Activated CD4-positive, alpha-beta T cell treated with anti-CD3 and anti-CD28 coated beads for 36 hours (primary cell): ENCODE results near the gene NPIPB4. TPM values are rescaled to one million over a fixed set of nuclear protein-coding genes. Genes with fewer than 3 reads are reported as not detected.
"Not testable (repeated sequence)": the region's sequence is repeated elsewhere in the genome, so short reads cannot be mapped to it uniquely, and the experiment has no call there.

ENCODE experiments used
- ATAC-seq: fragments of 200-7000 bp; cut with Tn5 transposase; one replicate; pipeline ENCODE4 v1.10.0; 2021; ENCODE audit warnings: mild to moderate bottlenecking, moderate library complexity
- CTCF ChIA-PET: fragments of 350-600 bp; sonication (Branson Sonifier 250); formaldehyde crosslinking; loops from one replicate; lab custom pipeline; 2021; ENCODE audit warnings: antibody characterized with exemption; lab: Charles Lee
- POLR2A ChIA-PET: fragments of 350-600 bp; sonication (Branson Sonifier 250); formaldehyde crosslinking; loops from one replicate; lab custom pipeline; 2021; ENCODE audit warnings: antibody characterized with exemption, inconsistent platforms; lab: Charles Lee
- DNase-seq: peaks from one replicate; pipeline ENCODE4 v3.0.0-alpha.2; 2020
- H3K27ac Mint-ChIP-seq: one replicate; pipeline ENCODE4 v1.8.0; 2021; ENCODE audit warnings: mixed read lengths
- H3K27me3 Mint-ChIP-seq: one replicate; pipeline ENCODE4 v1.8.0; 2021; ENCODE audit warnings: mixed read lengths
- H3K36me3 Mint-ChIP-seq: one replicate; pipeline ENCODE4 v1.8.0; 2021; ENCODE audit warnings: low read depth, mixed read lengths
- H3K4me1 Mint-ChIP-seq: one replicate; pipeline ENCODE4 v1.8.0; 2021; ENCODE audit warnings: mixed read lengths
- H3K4me3 Mint-ChIP-seq: one replicate; pipeline ENCODE4 v1.8.0; 2021; ENCODE audit warnings: mild to moderate bottlenecking, moderate library complexity, mixed read lengths
- H3K9me3 Mint-ChIP-seq: one replicate; pipeline ENCODE4 v1.8.0; 2021; ENCODE audit warnings: low read depth, mixed read lengths
- intact Hi-C, 2 experiments: fragments of 100-400 bp; cut with DNase I in 1 of 2; cut with micrococcal nuclease in 1 of 2; formaldehyde crosslinking; loops; one replicate each; pipeline versions ENCODE4 v1.14.2 to v1.15.1; 2022 to 2024; cut with DNase I, micrococcal nuclease
- total RNA-seq, 2 experiments: library from RNA; stranded (reverse); gene quantifications; one replicate each; pipeline ENCODE4 v1.2.3, GENCODE V29; 2021

Gene NPIPB4
- 100 to 1,000 TPM; 109 to 121 TPM for total RNA-seq

GRCh38 chr16:21857656-21858055 lies at the start of gene NPIPB4:
Gene NPIPB4, minus strand, starts transcription at chr16:21857756. Its CDS starts 378 bp downstream, at chr16:21857378.
- H3K27ac Mint-ChIP-seq, POLR2A ChIA-PET, intact Hi-C loops, H3K27me3 Mint-ChIP-seq, DNase-seq, CTCF ChIA-PET, H3K9me3 Mint-ChIP-seq, H3K4me3 Mint-ChIP-seq, H3K4me1 Mint-ChIP-seq, H3K36me3 Mint-ChIP-seq, ATAC-seq: not testable (repeated sequence)

- intact Hi-C loops, H3K4me1 Mint-ChIP-seq, H3K4me3 Mint-ChIP-seq, H3K36me3 Mint-ChIP-seq, H3K9me3 Mint-ChIP-seq, H3K27ac Mint-ChIP-seq, DNase-seq, ATAC-seq, POLR2A ChIA-PET, CTCF ChIA-PET, H3K27me3 Mint-ChIP-seq: not testable (repeated sequence)
These were observed 41.4 kb upstream of the NPIPB4 start for GRCh38 chr16:21898998-21899397.

GRCh38 chr16:21881988-21882387 lies 24.4 kb upstream of the NPIPB4 start:
- H3K9me3 Mint-ChIP-seq, H3K27me3 Mint-ChIP-seq, intact Hi-C loops, H3K4me1 Mint-ChIP-seq, H3K36me3 Mint-ChIP-seq, POLR2A ChIA-PET, H3K4me3 Mint-ChIP-seq, ATAC-seq, CTCF ChIA-PET, H3K27ac Mint-ChIP-seq: not testable (repeated sequence)
- DNase-seq: peak; percentile 49

- peak overlapping the region; percentile 55 for H3K27ac Mint-ChIP-seq
- H3K4me1 Mint-ChIP-seq, H3K36me3 Mint-ChIP-seq, CTCF ChIA-PET, intact Hi-C loops, DNase-seq, ATAC-seq, H3K27me3 Mint-ChIP-seq, H3K9me3 Mint-ChIP-seq, POLR2A ChIA-PET: not testable (repeated sequence)
- peak overlapping the region; percentile 53 for H3K4me3 Mint-ChIP-seq
These were observed 20.4 kb downstream of the NPIPB4 start for GRCh38 chr16:21837186-21837585.

- H3K27ac Mint-ChIP-seq, intact Hi-C loops, ATAC-seq, H3K27me3 Mint-ChIP-seq, CTCF ChIA-PET, H3K36me3 Mint-ChIP-seq, H3K4me3 Mint-ChIP-seq, POLR2A ChIA-PET, H3K4me1 Mint-ChIP-seq, H3K9me3 Mint-ChIP-seq: not testable (repeated sequence)
- DNase-seq: peak; percentile 18
These were observed 21.2 kb downstream of the NPIPB4 start for GRCh38 chr16:21836334-21836733.

GRCh38 chr16:21835747-21836146 lies 21.8 kb downstream of the NPIPB4 start:
- H3K27me3 Mint-ChIP-seq, intact Hi-C loops, ATAC-seq, CTCF ChIA-PET, H3K36me3 Mint-ChIP-seq, POLR2A ChIA-PET, H3K27ac Mint-ChIP-seq, H3K4me1 Mint-ChIP-seq, H3K4me3 Mint-ChIP-seq, DNase-seq, H3K9me3 Mint-ChIP-seq: not testable (repeated sequence)

GRCh38 chr16:21834211-21834610 lies 23.3 kb downstream of the NPIPB4 start:
- H3K27ac Mint-ChIP-seq, H3K4me3 Mint-ChIP-seq, intact Hi-C loops, CTCF ChIA-PET, ATAC-seq, H3K9me3 Mint-ChIP-seq, H3K36me3 Mint-ChIP-seq, H3K4me1 Mint-ChIP-seq, POLR2A ChIA-PET, H3K27me3 Mint-ChIP-seq, DNase-seq: not testable (repeated sequence)

GRCh38 chr16:21829929-21830328 lies 27.6 kb downstream of the NPIPB4 start:
- H3K4me1 Mint-ChIP-seq, H3K4me3 Mint-ChIP-seq, H3K27ac Mint-ChIP-seq, DNase-seq, H3K36me3 Mint-ChIP-seq, ATAC-seq, POLR2A ChIA-PET, intact Hi-C loops, H3K27me3 Mint-ChIP-seq, H3K9me3 Mint-ChIP-seq, CTCF ChIA-PET: not testable (repeated sequence)

- H3K27me3 Mint-ChIP-seq, H3K36me3 Mint-ChIP-seq, H3K4me1 Mint-ChIP-seq, H3K4me3 Mint-ChIP-seq, H3K9me3 Mint-ChIP-seq, POLR2A ChIA-PET, DNase-seq, ATAC-seq, CTCF ChIA-PET, H3K27ac Mint-ChIP-seq, intact Hi-C loops: not testable (repeated sequence)
These were observed 31.4 kb downstream of the NPIPB4 start for GRCh38 chr16:21826067-21826706.

- ATAC-seq, intact Hi-C loops: not testable (repeated sequence)
These were observed 32.0 kb downstream of the NPIPB4 start for GRCh38 chr16:21825526-21825925.

GRCh38 chr16:21823258-21823657 lies 34.3 kb downstream of the NPIPB4 start:
- ATAC-seq, CTCF ChIA-PET, H3K9me3 Mint-ChIP-seq, POLR2A ChIA-PET, DNase-seq, H3K4me3 Mint-ChIP-seq, H3K27ac Mint-ChIP-seq, H3K27me3 Mint-ChIP-seq: not testable (repeated sequence)
- peaks cover 20% of the 10 kb centered on the region for H3K4me1 Mint-ChIP-seq
- intact Hi-C loops: loop anchor here in 1 of 2 experiments (5.0 kb wide), 1 partner anchor 129 kb away; the partner anchor contains the start of gene UQCRC2
- peaks cover 15% of the 10 kb centered on the region for H3K36me3 Mint-ChIP-seq

More at GRCh38 chr16:21825526-21825925, 32.0 kb downstream of the NPIPB4 start:
- H3K4me3 Mint-ChIP-seq, POLR2A ChIA-PET, CTCF ChIA-PET, H3K27me3 Mint-ChIP-seq, H3K36me3 Mint-ChIP-seq, DNase-seq, H3K9me3 Mint-ChIP-seq, H3K4me1 Mint-ChIP-seq, H3K27ac Mint-ChIP-seq: not testable (repeated sequence)

GRCh38 chr16:21820908-21821465 lies 36.6 kb downstream of the NPIPB4 start:
- DNase-seq, ATAC-seq, H3K27me3 Mint-ChIP-seq, POLR2A ChIA-PET, H3K9me3 Mint-ChIP-seq: not testable (repeated sequence)
- intact Hi-C loops: loop anchor here (1.0 to 5.0 kb wide), 2 partner anchors 131 to 132 kb away; partner anchors contain the start of gene UQCRC2 (in 2 of the 2)
- Mint-ChIP-seq H3K4me3 (peak overlapping the region; percentile 93), H3K27ac (peak overlapping the region; percentile 99), H3K36me3 (peaks cover 18% of the 10 kb centered on the region), H3K4me1 (peaks cover 24% of the 10 kb centered on the region)
- CTCF ChIA-PET: interaction anchor here (1.1 to 1.5 kb wide), 2 partner anchors 126 to 257 kb away, joined by 3 to 4 read pairs; no protein-coding TSS in a partner anchor
